ENCODE data around the gene KY. TPM values are rescaled to one million over a fixed set of nuclear protein-coding genes. Genes with fewer than 3 reads are reported as not detected.

KY gene
- total and polyA plus RNA-seq, 2 donors (not counting 1 experiment from before 2014, with no cell fraction given), result not detected

DNA sequence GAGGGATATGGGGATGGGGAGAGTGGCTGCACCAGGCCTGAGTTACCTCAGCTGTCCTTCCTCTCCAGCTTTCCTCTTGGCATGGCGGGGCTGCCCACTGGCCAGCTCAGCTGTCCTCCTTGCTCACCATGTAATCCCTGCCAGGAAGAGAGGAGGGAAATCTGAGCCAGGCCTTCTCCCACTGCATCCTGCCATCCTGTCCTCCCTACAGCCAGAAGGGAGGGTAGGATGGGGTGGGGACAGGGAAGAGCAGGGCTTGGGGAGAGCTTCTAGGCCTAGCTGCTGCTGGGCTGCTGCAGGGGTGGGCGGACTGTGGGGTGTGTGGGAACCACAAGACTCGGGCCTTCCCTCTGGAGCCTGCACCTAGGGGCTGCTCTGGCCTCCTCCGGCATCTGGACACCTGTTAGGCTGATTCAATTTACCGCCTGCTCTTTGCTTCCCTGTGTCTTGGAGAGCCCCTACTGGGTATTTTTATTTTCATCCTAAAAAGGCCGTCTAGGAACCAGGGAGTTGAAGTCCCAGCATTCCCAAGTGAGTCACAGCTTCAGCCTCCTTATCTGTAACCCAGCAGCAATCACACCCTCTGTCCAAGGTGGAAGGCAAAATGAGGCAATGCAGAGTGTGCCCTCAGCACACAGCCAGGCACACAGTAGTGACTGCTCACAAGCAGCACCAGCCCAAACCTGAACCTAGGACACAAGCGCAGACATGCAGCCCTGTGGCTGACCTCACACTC lies 13.1 kb upstream of the KY start:
- peaks cover 0 to 8% (median 0%) of the 10 kb centered on the region in 3 donors for H3K9me3 ChIP-seq (ENCODE audit: control extremely low read depth in 1 of 3, control insufficient read depth in 2 of 3, insufficient read depth in 1 of 3, low read length in 2 of 3)
- no peak overlapping the region for H3K4me3 Mint-ChIP-seq
- no peak for ATAC-seq (ENCODE audit: low read depth)
- 89% methylated on average over 6 of the region's 7 CpGs for WGBS (ENCODE audit: insufficient coverage)
- no peaks in the 10 kb centered on the region for H3K79me2 ChIP-seq (ENCODE audit: control insufficient read depth, insufficient read depth, low read length)
- H3K36me3 ChIP-seq (replicated peaks in 1 of 2; ENCODE audit: control extremely low read depth in 1 of 2, control insufficient read depth in 1 of 2, extremely low read depth in 1 of 2, insufficient read depth in 2 of 2, low read length in 1 of 2), result no peaks in the 10 kb centered on the region
- no peak overlapping the region for H3K4me2 ChIP-seq (replicated peaks; ENCODE audit: low read depth, low read length, poor library complexity, severe bottlenecking)
- H2AFZ ChIP-seq (ENCODE audit: insufficient read depth, low read depth, low read length, poor library complexity, severe bottlenecking), result no peak overlapping the region
- H4K20me1 ChIP-seq (ENCODE audit: control insufficient read depth, insufficient read depth, low read length, poor library complexity, severe bottlenecking), result no peaks in the 10 kb centered on the region
- H3K27ac Mint-ChIP-seq, result no peak overlapping the region
- no peaks in the 10 kb centered on the region for H3K27me3 ChIP-seq (replicated peaks in 1 of 4; ENCODE audit: control extremely low read depth in 1 of 4, control insufficient read depth in 3 of 4, insufficient read depth in 4 of 4, low read length in 3 of 4)
- no peak overlapping the region for H3K4me3 ChIP-seq (ENCODE audit: control extremely low read depth in 1 of 5, extremely low read depth in 1 of 5, insufficient read depth in 1 of 5, low read depth in 2 of 5, low read length in 4 of 5)
- TF ChIP-seq EZH2 (IDR thresholded peaks at IDR 0.05; ENCODE audit: borderline replicate concordance, insufficient read depth, low read depth, low read length, poor library complexity, severe bottlenecking), result no peak
- TF ChIP-seq, protein P1, sequence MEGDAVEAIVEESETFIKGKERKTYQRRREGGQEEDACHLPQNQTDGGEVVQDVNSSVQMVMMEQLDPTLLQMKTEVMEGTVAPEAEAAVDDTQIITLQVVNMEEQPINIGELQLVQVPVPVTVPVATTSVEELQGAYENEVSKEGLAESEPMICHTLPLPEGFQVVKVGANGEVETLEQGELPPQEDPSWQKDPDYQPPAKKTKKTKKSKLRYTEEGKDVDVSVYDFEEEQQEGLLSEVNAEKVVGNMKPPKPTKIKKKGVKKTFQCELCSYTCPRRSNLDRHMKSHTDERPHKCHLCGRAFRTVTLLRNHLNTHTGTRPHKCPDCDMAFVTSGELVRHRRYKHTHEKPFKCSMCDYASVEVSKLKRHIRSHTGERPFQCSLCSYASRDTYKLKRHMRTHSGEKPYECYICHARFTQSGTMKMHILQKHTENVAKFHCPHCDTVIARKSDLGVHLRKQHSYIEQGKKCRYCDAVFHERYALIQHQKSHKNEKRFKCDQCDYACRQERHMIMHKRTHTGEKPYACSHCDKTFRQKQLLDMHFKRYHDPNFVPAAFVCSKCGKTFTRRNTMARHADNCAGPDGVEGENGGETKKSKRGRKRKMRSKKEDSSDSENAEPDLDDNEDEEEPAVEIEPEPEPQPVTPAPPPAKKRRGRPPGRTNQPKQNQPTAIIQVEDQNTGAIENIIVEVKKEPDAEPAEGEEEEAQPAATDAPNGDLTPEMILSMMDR (IDR thresholded peaks at IDR 0.05), result no peak
- POLR2A ChIA-PET, result no interaction called here
- H3K9me3 Mint-ChIP-seq (ENCODE audit: insufficient read depth), result peaks cover 8% of the 10 kb centered on the region
- no peak overlapping the region for H3K9ac ChIP-seq (ENCODE audit: low read length)
- H3K4me1 Mint-ChIP-seq, result no peaks in the 10 kb centered on the region
- intact Hi-C loops (cut with micrococcal nuclease), result no loop called here
- CTCF ChIA-PET, result no interaction called here
- no peak for DNase-seq
- peaks cover 18% of the 10 kb centered on the region for H3K27me3 Mint-ChIP-seq
- H3K27ac ChIP-seq (ENCODE audit: low read length in 2 of 2), result no peak overlapping the region
- no peaks in the 10 kb centered on the region for H3K4me1 ChIP-seq (ENCODE audit: control insufficient read depth in 2 of 2, insufficient read depth in 2 of 2, low read length in 2 of 2)

DNA sequence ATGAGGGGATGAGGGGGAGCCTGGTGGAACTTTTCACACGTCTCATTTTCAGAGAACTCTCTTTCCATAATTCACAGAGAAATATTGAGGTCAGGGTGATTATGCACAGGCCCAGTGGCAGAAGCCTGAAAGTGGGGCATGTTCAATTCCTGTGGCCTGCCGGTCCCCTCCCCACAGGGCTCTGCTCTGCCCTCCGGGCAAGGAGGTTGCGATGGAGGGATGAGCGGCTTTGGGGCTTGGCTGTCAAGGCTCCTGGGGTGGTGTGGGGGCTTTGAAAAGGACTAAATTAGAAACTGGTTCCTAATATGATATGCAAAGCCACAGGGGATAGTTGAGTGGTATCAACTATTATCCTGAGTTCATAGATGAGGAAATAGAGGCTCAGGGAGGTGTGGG lies 9.2 kb upstream of the KY start:
- Histone ChIP-seq H3K27me3 (replicated peaks in 1 of 4; ENCODE audit: control extremely low read depth in 1 of 4, control insufficient read depth in 3 of 4, insufficient read depth in 4 of 4, low read length in 3 of 4) (no peaks in the 10 kb centered on the region), H3K4me1 (ENCODE audit: control insufficient read depth in 2 of 2, insufficient read depth in 2 of 2, low read length in 2 of 2) (no peaks in the 10 kb centered on the region), H3K36me3 (replicated peaks in 1 of 2; ENCODE audit: control extremely low read depth in 1 of 2, control insufficient read depth in 1 of 2, extremely low read depth in 1 of 2, insufficient read depth in 2 of 2, low read length in 1 of 2) (no peaks in the 10 kb centered on the region), H3K4me3 (ENCODE audit: control extremely low read depth in 1 of 5, extremely low read depth in 1 of 5, insufficient read depth in 1 of 5, low read depth in 2 of 5, low read length in 4 of 5) (no peak overlapping the region), H2AFZ (ENCODE audit: insufficient read depth, low read depth, low read length, poor library complexity, severe bottlenecking) (no peak overlapping the region), H3K27ac (ENCODE audit: low read length in 2 of 2) (no peak overlapping the region), H4K20me1 (ENCODE audit: control insufficient read depth, insufficient read depth, low read length, poor library complexity, severe bottlenecking) (no peaks in the 10 kb centered on the region), H3K4me2 (replicated peaks; ENCODE audit: low read depth, low read length, poor library complexity, severe bottlenecking) (no peak overlapping the region), H3K9me3 (ENCODE audit: control extremely low read depth in 1 of 3, control insufficient read depth in 2 of 3, insufficient read depth in 1 of 3, low read length in 2 of 3) (peaks cover 0 to 8% (median 0%) of the 10 kb centered on the region in 3 donors), H3K79me2 (ENCODE audit: control insufficient read depth, insufficient read depth, low read length) (no peaks in the 10 kb centered on the region), H3K9ac (ENCODE audit: low read length) (no peak overlapping the region)
- ChIA-PET POLR2A (no interaction called here), CTCF (no interaction called here)
- Mint-ChIP-seq H3K9me3 (ENCODE audit: insufficient read depth) (peaks cover 6% of the 10 kb centered on the region), H3K27me3 (peaks cover 15% of the 10 kb centered on the region), H3K4me3 (no peak overlapping the region), H3K4me1 (no peaks in the 10 kb centered on the region), H3K27ac (no peak overlapping the region)
- intact Hi-C loops (cut with micrococcal nuclease), result no loop called here
- WGBS (ENCODE audit: insufficient coverage), result 100% methylated on average over 2 of the region's 5 CpGs
- TF ChIP-seq, protein P1 (IDR thresholded peaks at IDR 0.05), result no peak
- no peak for TF ChIP-seq EZH2 (IDR thresholded peaks at IDR 0.05; ENCODE audit: borderline replicate concordance, insufficient read depth, low read depth, low read length, poor library complexity, severe bottlenecking)
- DNase-seq (no peak), ATAC-seq (ENCODE audit: low read depth) (no peak)

Data from B cell (primary cell).